DMS 273 treated with DMSO at 0.1 percent for 48 hours (cell line): Measurements from ENCODE around the gene FBLN5.
"Not testable (repeated sequence)": the region's sequence is repeated elsewhere in the genome, so short reads cannot be mapped to it uniquely, and the experiment has no call there.

Experiments used
- DNase-seq: peaks from one replicate; lab custom pipeline; 2025; lab: John Stamatoyannopoulos, UW

Gene FBLN5

GRCh38 chr14:91904956-91905645 lies 42.4 kb downstream of the FBLN5 start:
- DNase-seq, result no peak

- no peak for DNase-seq
Measured at GRCh38 chr14:91904483-91904882, 43.0 kb downstream of the FBLN5 start.

GRCh38 chr14:91903070-91903469 lies 44.4 kb downstream of the FBLN5 start:
- DNase-seq, result no peak

GRCh38 chr14:91902336-91902735 lies 45.2 kb downstream of the FBLN5 start:
- no peak for DNase-seq

- DNase-seq, result no peak
Measured at GRCh38 chr14:91901449-91902226, 45.9 kb downstream of the FBLN5 start.

- no peak for DNase-seq
Measured at GRCh38 chr14:91899806-91900205, 47.7 kb downstream of the FBLN5 start.

- no peak for DNase-seq
Measured at GRCh38 chr14:91899213-91899612, 48.3 kb downstream of the FBLN5 start.

GRCh38 chr14:91898372-91898771 lies 49.1 kb downstream of the FBLN5 start:
- DNase-seq, result no peak

DNA sequence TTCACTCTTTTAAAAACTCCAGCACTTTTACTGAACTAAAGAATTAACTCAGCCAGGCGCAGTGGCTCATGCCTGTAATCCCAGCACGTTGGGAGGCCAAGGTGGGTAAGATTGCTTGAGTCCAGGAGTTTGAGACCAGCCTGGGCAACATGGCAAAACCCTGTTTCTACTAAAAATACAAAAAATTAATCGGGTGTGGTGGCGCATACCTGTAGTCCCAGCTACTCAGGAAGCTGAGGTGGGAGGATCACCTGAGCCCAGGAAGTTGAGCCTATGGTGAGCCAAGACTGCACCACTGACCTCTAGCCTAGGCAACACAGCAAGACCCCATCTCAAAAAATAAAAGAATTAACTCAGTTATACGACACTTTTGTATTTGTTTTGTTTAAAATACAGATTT lies 49.8 kb downstream of the FBLN5 start:
- not testable (repeated sequence) for DNase-seq

DNA sequence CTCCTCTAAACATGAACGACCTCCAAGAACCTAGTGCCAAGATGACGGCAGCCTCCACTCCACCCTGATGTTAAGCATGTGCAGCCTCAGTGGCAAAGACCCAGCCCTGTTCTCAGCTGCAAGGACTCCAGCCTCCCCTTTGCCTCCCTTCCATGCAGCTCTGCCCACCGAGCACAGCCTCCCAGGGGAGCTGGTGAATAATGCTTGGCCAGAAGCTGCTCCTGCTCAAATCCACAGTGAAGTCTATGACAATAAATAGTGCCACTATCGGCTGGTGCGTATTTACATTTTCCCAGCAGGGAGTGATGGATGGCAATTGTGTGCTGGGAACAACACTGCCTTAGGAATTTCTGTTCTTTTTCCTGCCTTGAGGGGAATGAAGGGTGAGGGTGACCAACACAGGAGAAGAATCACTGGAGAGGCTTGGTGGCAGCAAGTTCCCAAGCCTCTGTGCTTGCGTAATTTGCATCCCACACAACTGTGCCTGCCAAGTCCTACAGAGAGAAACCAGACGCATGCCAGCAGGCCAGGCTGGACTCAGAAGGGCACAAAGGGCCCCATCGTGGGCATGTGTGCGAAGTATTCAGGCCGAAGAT lies 50.3 kb downstream of the FBLN5 start:
- no peak for DNase-seq

- DNase-seq, result no peak
Measured at GRCh38 chr14:91896419-91896818, 51.1 kb downstream of the FBLN5 start.

DNA sequence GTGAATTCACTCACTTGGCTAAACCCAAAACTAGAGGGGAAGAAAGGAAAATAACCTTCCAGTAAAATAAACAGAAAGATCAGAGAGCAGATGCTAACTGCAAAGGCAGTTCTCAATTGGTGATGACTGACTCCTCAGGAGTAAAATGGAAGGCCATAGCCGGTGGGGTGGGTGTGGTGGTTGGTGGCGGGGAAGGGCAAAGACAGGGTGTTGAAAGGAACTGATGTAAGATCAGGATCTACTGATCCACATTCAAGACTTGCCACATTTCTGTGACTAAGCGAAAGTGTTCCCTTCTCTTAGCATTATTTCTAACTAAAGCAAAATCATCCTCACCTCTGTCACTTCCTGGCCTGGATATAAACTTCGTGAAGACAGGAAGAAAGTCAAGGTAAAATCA lies 53.8 kb downstream of the FBLN5 start:
- no peak for DNase-seq

DNA sequence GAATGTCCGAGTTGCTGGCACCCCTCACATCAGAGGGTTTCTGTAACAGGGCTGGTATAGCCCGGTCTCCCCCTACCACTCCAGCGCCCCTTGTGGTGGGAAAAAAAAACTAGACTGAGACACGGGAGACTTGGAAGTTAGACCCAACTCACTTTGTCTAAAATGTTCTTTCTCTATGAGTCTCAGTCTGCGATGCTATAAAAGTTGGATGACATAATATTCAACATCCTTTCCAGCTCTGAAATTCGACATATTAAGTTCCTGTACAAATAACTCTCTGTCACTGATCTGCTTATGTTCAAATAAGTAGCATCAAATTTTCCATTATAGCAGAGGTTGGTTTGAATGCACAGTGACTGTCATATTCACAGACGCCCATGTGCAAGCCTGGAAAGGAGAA lies 54.5 kb downstream of the FBLN5 start:
- no peak for DNase-seq

DNA sequence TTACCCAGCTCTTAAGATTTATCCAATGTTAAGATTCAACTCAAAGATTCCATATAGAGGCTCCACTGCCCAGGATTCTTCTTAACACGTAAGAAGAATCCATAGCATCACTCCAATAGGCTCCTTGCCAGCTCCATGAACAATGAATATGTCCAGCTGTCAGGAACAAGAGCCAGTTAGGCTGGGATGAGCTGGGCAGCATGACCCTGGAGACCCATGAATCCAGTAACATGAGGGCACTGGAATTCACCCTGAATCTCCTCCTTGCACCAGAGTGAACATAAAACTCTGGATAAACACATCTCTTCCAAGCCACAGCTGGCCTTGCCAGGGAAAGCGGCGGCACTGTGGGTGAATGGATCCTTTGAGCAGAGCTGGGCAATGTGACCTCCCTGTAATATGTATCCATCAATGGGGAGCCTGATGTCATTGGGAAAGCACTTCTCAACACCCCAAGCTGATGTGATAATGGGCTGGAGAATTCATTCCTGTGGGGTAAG lies 55.7 kb downstream of the FBLN5 start:
- DNase-seq, result no peak

DNA sequence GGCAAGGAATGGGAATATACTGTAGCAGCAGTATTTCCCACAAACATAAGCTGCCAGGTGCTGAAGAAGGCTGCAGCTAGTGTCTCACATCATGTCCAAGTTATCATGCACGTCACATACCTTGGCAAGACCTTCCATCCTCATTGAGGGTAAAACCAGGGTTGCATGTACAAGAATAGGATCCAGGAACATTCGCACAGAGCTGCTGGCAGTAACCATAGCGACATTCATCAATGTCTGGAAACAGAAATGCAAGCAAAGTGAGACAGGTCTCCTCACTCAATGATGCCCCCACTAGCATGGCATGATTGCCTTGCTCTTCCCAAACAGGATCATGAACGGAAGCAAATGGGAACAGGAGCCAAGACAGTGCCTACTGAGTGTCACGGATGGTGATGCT lies 56.4 kb downstream of the FBLN5 start:
- no peak for DNase-seq

- no peak for DNase-seq
Measured at GRCh38 chr14:91890291-91890749, 57.2 kb downstream of the FBLN5 start.

GRCh38 chr14:91889477-91890211 lies 57.9 kb downstream of the FBLN5 start:
- no peak for DNase-seq

DNA sequence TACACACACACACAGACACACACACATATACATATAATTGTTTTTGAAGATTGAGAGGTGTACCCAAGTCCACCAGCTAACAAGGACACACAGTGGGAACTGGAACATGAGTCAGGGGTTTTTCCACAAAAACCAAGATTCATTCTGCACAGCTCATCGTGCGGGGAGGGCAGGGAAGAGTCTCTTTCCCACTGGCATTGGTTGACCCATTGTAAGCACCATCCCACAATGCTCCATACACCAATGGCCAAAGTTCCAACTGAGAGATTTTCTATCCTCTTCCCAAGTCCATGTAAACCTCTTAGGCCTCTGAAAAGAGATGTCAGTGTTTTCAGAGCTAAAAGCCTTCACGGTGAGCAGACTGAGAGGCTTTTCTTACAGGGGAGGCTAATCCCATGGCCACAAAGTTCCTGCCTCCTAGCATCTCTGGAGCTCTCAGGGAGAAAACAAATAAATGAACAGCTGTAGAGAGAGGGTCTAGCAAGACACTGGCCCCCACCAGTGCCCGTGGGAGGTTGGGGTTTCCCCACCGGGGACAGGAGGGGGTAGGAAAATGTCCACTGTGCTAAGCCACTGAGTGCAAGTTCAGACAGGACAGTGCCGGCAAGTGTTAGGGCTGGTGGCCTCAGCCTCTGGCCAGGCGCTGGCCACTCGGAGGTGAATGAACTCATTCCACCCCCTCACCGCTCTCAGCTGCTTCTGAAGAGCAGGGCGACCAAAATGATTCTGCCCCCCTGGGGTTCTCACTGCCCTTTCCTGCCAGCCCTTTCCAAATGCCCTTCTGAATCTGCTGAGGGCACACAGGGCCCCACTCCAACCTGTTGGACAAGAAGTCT lies 58.6 kb downstream of the FBLN5 start:
- no peak for DNase-seq

GRCh38 chr14:91886961-91887360 lies 60.5 kb downstream of the FBLN5 start:
- no peak for DNase-seq

DNA sequence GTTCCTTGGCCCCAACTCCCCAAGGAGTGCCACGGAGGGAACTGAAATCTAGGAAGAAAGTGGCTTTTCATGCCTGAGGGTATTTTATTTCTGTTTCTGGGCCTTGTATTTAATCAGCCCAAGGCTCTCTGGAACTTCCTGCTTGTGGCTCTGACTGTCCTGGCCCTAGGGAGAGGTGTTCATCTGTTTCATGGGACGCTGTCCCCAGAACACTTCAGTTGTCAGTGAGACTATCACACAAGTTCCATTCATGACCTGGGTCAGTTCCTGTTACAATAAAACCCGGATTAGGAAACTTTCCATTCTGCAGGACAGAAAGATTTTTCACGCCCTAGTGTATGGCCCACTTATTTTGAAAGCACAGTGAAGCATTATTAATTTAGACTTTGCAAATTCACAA lies 61.7 kb downstream of the FBLN5 start:
- DNase-seq, result no peak

DNA sequence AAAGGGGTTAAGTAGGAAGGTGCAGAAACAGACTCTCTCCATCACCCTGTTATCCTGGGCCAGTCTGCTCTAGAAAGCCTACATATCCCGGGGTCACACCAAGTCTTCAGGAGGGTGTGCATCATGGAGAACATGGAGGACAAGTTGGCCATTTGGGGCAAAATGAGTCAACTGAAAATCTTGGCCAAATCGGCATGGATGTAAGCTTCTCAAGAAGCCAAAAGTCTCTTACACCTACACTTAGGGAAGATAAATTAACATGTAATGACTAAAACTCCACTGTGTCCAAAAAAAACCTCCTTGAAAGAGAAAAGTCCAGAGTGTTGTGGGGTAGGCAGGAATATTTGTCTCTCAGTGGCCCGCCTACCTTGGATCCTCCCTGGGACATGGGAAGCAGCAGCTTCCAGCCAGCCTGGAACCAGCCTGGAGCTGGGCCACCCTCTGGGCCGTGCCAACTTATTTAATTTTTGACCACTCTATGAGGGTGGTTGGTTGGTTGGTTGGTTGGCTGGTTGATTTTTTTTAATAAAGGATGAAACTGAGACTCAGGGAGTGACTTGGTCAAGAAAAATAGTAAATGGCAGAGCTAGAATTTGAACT lies 62.3 kb downstream of the FBLN5 start:
- DNase-seq, result no peak
